GM12801 (cell line): ENCODE measurements around the gene AHR.

Source experiments
- CTCF ChIP-seq: IDR thresholded peaks from one replicate; pipeline ENCODE4 v1.5.1; 2011; ENCODE audit warnings: control low read depth; ENCODE audit not compliant: insufficient read length; ENCODE audit errors: extremely low read depth

The AHR gene

GRCh38 chr7:17364671-17365070, 66.2 kb downstream of the AHR start:
- no peak for TF ChIP-seq CTCF

GRCh38 chr7:17365775-17366174, 67.3 kb downstream of the AHR start:
- TF ChIP-seq CTCF, result no peak

- TF ChIP-seq CTCF, result no peak
Measured at GRCh38 chr7:17367502-17367901, 69.0 kb downstream of the AHR start.

- no peak for TF ChIP-seq CTCF
Measured at GRCh38 chr7:17368856-17369524, 70.5 kb downstream of the AHR start.

GRCh38 chr7:17369691-17370426, 71.4 kb downstream of the AHR start:
- TF ChIP-seq CTCF, result no peak

GRCh38 chr7:17370901-17371585, 72.6 kb downstream of the AHR start:
- TF ChIP-seq CTCF, result no peak

- no peak for TF ChIP-seq CTCF
Measured at GRCh38 chr7:17371671-17372524, 73.4 kb downstream of the AHR start.
